Measurements from ENCODE around the gene TSFM.

GRCh38 chr12:57842342-57843294 lies 60.0 kb downstream of the TSFM start:
- TF ChIP-seq CTCF (IDR thresholded peaks at IDR 0.05), result no peak
- no peak for TF ChIP-seq POLR2A (IDR thresholded peaks at IDR 0.05)
- TF ChIP-seq POLR2AphosphoS5 (IDR thresholded peaks at IDR 0.05), result no peak

All from sigmoid colon (tissue), 4 donors.